ENCODE data around the gene KCTD15.

Gene KCTD15

GRCh38 chr19:33797802-33798671 lies 1.4 kb downstream of the KCTD15 start:
- DNase-seq (ENCODE audit: low spot score), result peak; percentile 85

- peak; percentile 54 for DNase-seq (ENCODE audit: low spot score)
Observed at GRCh38 chr19:33798681-33799111, 2.0 kb downstream of the KCTD15 start.

GRCh38 chr19:33799476-33799875 lies 2.8 kb downstream of the KCTD15 start:
- no peak for DNase-seq (ENCODE audit: low spot score)

- DNase-seq (ENCODE audit: low spot score), result no peak
Observed at GRCh38 chr19:33800012-33800680, 3.5 kb downstream of the KCTD15 start.

GRCh38 chr19:33801411-33801810 lies 4.7 kb downstream of the KCTD15 start:
- DNase-seq (ENCODE audit: low spot score), result no peak

GRCh38 chr19:33802001-33802400 lies 5.3 kb downstream of the KCTD15 start:
- no peak for DNase-seq (ENCODE audit: low spot score)

- no peak for DNase-seq (ENCODE audit: low spot score)
Observed at GRCh38 chr19:33802801-33803200, 6.1 kb downstream of the KCTD15 start.

GRCh38 chr19:33803383-33803782 lies 6.7 kb downstream of the KCTD15 start:
- DNase-seq (ENCODE audit: low spot score), result no peak

GRCh38 chr19:33804021-33804799 lies 7.5 kb downstream of the KCTD15 start:
- DNase-seq (ENCODE audit: low spot score), result peak; percentile 52

GRCh38 chr19:33805313-33805712 lies 8.6 kb downstream of the KCTD15 start:
- no peak for DNase-seq (ENCODE audit: low spot score)

GRCh38 chr19:33805840-33806433 lies 9.3 kb downstream of the KCTD15 start:
- DNase-seq (ENCODE audit: low spot score), result no peak

GRCh38 chr19:33806434-33806881 lies 9.8 kb downstream of the KCTD15 start:
- no peak for DNase-seq (ENCODE audit: low spot score)

GRCh38 chr19:33808399-33808798 lies 11.7 kb downstream of the KCTD15 start:
- DNase-seq (ENCODE audit: low spot score), result no peak

GRCh38 chr19:33809960-33810359 lies 13.3 kb downstream of the KCTD15 start:
- DNase-seq (ENCODE audit: low spot score), result no peak

- no peak for DNase-seq (ENCODE audit: low spot score)
Observed at GRCh38 chr19:33810821-33811220, 14.2 kb downstream of the KCTD15 start.

GRCh38 chr19:33811246-33811645 lies 14.6 kb downstream of the KCTD15 start:
- no peak for DNase-seq (ENCODE audit: low spot score)

GRCh38 chr19:33811736-33812387 lies 15.2 kb downstream of the KCTD15 start:
- DNase-seq (ENCODE audit: low spot score), result no peak

- DNase-seq (ENCODE audit: low spot score), result no peak
Observed at GRCh38 chr19:33812388-33813330, 16.0 kb downstream of the KCTD15 start.

GRCh38 chr19:33813391-33814101 lies 16.9 kb downstream of the KCTD15 start:
- no peak for DNase-seq (ENCODE audit: low spot score)
